HuH-7 (cell line): ENCODE results near the gene AQP7.
"Not testable (repeated sequence)": the region's sequence is repeated elsewhere in the genome, so short reads cannot be mapped to it uniquely, and the experiment has no call there.

ENCODE experiments used
- DNase-seq: peaks from one replicate; pipeline ENCODE4 v3.0.0; 2011; ENCODE audit warnings: low spot score

Gene AQP7

DNA sequence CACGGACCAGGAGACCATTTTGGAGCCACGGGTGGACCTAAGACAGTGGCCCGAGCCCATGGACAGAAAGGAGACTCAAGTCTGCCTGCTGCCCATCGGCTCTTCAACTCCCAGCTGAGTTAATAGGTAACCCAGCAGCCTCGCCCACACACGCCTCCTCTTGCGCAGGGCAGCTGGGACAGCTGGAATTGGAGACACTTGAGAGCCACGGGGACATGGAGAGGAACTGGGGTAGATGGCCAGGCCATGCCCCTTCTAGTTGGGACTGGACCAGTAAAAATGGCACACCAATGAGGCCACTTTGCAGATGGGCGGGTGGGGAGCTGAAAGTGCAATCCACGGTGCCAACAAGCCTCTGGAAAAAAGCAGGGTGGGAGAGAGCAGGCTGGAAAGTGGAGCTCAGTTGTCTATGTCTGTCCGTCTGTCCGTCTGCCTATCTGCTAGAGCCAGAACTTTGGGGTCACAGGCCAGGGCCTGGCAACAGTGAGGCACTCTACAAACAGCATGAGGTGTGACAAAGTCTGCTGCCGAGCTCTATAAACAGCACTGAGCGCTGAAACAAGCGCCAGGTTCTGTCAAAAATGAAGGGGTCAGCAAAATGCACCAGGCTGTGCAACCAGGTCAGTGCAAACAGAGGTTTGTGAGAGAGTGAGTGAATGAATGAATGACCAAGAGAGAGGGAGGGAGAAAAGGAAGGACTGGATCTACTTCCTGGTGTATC is 7.0 kb downstream of the AQP7 start:
- DNase-seq = peak; percentile 65

DNA sequence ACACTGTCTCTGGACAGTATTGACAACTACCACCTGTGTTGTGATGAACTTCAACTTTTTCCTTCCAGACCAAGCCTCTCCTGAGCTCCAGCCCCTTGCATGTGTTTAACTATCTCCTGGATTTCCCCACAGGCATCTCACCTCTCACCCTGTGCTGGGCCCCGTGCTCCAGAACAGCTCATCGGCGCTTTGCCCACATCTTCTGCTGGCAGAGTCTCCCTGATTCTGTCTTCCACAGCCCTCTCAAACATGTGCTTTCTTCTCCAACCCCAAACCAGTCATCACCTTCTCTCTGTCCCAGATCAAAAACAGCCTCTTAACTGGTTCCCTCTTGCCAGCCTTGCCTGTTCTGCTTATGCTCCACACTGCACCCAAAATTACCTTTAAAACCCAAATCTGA is 8.4 kb downstream of the AQP7 start:
- not testable (repeated sequence) for DNase-seq

DNA sequence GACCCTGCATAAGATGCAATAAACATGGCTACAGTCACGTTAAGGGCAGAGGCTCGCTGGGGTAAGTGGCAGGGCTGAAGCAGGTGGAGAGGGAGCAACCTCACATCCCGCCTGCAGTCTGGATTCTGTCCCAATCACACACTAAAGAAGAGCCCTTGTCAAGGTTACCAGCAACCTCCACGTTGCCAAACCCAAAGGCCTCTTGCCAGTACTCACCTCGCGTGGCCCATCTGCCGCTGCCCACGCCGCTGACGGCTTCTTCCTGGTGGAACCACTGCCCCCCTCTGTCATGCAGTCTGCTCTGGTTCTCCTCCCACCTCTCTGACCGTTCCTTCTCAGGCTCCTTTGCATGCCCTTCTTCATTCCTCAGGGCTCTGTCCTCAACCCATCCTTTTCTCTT is 8.8 kb downstream of the AQP7 start:
- DNase-seq = no peak

DNA sequence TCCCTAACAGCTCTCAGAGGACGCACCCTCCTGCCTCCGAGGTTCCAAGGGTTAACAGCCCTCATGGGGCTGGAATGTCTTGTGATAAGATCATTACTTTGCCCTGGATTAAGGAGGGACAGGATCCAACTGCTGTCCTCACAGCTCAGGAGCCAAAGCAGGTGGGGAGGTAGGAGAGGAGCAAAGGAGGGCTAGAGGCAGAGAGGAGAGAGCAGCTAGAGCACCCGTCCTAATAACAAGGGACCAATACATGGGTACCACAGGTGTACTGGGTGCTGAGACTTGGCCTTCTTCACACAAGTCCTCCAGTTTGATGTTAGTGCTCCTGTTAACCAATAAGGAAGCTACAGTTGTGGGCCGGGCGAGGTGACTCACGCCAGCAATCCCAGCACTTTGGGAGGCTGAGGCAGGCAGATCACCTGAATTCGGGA is 9.8 kb downstream of the AQP7 start:
- DNase-seq = not testable (repeated sequence)

DNA sequence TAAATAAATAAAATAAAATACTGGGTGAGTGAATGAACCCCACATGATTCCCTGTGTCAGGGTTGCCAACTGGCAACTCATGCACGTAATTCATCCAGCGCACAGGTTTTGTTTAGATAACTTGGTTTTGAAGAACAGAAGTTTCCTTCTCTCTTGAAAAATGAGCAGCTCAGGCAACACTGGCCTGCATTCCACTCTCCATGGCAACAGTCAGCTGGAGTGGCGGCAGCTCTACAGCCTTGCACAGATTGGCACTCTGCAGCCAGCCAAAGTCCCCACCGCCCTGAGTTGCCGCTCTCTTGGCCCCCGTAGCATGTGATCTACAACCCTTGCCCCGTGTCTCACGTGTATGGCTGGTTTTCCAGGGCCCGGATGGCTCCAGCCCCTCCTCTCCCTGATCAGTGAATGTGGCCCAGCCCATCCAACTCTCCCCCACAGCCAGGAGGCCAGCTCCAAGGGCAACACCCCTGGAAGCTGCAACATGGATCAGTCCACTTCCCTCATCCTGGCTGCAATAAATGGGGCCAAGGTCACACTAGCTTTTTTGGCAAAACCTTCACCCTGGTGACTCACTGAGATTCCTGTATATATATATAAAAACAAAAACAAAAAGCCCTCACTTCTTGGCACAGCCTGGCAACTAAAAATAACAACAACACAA is 11.1 kb downstream of the AQP7 start:
- DNase-seq = not testable (repeated sequence)

DNA sequence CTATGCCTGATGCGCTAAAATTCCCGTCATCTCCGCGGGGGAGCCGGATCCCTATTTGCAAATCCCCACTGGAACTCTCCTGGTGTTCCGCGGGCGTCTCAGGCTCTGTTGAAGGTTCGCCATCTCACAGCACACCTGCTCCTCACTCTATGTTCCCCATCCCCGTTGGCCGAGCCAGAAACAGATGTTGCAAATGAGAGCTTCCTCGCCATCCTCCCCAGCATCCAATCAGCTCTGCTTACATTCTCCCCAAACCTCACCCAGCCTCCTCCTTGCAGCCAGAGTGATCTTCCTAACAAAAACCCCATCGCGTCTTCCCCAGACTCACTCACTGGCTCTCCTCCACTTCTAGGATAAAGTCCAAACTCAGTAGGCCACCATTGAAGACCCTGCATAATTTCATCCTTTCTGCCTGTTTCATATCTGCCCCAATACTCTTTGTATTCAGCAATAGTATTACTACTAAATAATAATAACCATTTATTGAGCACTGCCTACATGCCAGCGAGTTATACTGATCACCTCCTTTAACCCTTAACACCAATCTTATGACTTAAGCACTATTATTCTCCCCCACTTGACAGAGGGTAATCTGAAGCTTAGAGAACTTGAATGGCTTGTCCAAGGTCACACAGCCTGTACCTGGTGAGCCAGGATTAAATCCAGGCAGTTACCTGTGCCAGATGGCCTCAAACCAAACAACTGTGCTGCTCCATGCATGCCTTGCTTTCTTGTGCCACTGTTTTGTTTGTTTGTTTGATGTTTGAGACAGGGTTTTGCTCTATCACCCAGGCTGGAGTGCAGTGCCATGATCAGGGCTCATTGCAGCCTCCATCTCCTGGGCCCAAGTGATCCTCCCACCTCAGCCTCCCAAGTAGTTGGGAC is 14.0 kb downstream of the AQP7 start:
- DNase-seq = no peak

DNA sequence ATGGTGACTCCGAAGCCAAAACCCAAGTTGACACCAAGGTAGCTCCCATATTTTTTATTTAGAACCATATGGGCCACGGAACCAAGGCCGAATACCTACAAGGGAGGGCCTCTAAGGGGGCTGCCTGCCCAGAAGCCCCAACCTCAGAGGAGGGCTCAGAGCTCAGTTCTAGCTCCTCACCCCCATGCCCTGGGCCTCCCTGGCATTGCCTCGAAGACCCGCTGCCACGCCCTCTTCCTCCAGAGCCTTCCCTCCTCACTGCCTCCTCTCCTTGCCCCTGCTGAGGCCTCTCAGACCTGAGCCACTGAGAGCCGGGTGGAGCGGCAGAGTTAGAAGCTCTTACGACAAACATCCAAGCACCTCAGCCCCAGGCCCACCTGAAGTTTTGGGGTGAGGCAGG is 15.4 kb downstream of the AQP7 start:
- DNase-seq = not testable (repeated sequence)

DNA sequence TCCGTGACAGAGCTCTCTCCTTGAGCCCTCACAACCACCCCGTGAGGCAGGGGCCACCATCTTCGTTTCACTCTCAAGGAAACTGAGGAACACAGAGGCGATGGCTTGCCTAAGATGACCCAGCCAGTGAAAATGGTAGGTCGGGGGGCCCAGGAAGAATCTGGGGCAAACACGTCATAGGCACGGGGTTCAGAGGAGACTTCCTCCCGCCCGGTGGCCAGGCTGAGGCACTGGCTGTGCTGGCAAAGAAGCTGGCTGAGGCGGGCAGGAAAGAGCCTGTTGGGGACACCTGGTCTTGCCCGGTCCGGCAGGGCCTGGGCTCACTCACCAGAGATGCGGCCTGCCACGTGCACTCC is 15.7 kb downstream of the AQP7 start:
- not testable (repeated sequence) for DNase-seq

DNA sequence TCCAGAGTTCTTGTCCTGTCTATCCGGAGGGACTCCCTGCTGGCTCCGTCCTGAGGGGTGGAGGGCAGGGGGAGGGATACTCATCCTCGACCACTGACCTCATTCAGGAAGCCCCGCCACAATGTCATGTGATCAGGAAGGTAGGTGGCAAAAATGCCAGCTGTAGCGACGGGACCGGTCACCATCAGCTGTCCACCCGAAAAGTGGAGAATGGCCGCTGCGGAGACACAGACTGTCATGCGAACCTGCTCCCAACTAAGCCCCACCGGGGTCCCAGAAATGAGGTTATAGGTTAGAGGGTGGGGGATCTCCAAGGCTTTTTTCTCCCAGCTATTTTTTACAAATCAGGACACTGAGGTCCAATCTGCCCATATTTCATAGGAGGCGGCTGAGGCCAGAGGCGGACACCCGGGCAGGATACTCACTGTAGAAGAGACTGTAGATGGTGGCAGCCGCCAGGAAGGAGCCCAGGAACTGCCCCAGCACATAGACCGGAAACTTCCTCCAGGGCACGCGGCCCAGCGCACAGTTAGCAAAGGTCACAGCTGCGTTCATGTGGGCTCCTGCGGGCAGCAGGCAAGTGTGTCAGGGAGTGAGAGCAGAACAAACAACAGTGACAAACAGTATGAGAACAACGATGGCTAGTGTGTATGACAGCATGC is 16.3 kb downstream of the AQP7 start:
- not testable (repeated sequence) for DNase-seq

DNA sequence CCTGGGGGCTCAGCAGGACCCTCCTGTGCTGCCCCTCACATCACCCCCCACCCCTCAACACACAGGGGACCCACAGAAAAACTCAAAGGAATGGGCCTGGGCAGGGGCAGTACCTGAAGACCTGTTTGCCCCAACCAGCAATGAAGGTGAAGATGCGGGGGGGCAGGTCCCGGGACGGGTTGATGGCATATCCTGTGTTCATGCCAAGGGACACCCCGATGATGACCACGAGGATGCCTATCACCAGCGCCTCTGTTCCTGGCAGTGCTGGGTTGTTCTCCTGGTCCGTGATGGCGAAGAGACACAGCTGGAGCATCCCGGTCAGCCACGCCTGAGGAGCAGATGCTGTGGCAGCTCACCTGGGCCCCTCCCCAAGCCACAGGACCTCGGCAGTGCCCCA is 16.8 kb downstream of the AQP7 start:
- not testable (repeated sequence) for DNase-seq

DNA sequence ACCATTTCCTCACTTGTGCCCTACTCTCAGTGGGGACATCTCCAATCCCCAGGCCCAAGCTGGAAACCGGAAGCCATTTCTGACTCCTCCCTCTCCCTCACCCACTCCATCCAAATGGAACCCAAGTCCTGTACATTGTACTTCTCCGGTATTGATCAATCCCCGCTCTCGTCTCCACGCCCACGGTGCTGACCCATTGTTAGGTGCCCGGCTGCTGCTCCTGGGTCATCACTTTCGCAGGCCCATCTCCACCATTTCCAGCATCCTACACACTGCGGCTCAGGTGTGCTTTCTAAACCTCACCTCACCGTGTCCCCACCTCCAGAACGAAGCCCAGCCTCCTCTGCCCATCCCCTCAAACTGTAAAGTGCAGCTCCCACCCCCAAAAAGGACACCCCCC is 19.0 kb downstream of the AQP7 start:
- not testable (repeated sequence) for DNase-seq

DNA sequence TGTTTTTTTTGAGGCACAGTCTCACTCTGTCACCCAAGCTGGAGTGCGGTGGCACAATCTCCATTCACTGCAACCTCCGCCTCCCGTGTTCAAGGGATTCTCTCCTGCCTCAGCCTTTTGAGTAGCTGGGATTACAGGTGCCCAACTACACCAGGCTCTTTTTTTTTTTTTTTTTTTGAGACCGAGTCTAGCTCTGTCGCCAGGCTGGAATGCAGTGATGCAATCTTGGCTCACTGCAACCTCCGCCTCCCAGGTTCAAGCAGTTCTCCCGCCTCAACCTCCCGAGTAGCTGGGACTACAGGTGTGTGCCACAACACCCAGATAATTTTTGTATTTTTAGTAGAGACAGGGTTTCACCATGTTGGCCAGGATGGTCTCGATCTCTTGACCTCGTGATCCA is 20.0 kb downstream of the AQP7 start:
- DNase-seq = not testable (repeated sequence)

DNA sequence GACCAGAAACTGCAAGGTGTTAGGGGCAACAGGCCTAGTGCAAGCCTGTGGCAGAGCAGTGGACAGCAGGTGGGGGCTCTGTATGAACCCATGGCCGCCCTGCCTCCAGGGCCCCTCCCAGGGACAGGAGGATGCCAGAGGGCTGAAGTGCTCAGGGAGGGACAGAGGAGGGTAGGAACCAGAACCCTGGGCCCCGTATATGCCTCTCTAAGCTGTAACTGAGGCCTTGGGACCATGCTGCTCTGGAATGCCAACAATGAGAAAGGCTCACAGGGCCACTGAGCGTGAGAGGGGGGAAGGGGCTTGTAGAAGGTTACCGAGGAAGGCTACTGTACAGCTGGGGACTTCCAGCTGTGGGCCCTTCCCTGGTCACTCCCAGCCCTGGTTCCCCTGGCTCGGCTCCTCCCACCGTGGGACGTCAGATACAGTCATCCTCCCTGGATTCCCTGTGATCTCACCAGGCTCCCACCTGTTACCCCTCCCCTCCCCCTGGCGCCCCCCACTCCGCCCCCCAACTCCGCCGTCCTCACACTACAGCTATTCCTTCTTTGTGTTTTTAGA is 21.1 kb downstream of the AQP7 start:
- no peak for DNase-seq

DNA sequence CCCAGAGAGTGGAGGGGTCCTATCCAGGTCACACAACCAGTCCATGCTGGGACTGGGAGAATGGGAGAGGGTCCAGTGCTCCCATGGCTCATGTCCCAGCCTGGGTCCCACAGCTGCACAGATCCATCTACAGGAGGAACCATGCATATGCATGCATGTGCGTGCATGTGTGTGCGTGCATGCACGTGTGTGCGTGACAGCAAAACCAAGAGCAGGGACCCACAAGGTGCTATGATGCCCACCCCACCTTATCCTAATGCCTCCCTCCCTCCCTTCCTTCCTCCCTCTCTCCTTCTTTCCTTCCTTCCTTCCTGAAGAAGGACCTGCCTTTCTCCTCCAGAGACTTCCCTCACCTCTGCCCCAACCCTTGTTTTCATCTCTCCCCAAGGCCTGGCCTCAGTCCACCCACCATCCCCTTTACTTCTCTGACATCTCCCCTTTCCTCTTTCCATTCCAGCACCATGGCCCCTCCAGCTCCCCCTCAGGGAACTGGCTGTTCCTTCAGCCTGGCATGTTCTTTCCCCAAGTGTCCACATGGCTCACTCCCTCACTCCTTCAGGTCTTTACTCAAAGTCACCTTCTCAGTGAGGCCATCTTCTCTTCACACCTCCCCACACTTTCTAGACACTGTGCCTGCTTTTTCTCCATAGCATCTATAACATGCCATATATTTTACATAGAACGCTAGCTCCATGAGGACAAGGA is 21.8 kb downstream of the AQP7 start:
- DNase-seq = no peak

DNA sequence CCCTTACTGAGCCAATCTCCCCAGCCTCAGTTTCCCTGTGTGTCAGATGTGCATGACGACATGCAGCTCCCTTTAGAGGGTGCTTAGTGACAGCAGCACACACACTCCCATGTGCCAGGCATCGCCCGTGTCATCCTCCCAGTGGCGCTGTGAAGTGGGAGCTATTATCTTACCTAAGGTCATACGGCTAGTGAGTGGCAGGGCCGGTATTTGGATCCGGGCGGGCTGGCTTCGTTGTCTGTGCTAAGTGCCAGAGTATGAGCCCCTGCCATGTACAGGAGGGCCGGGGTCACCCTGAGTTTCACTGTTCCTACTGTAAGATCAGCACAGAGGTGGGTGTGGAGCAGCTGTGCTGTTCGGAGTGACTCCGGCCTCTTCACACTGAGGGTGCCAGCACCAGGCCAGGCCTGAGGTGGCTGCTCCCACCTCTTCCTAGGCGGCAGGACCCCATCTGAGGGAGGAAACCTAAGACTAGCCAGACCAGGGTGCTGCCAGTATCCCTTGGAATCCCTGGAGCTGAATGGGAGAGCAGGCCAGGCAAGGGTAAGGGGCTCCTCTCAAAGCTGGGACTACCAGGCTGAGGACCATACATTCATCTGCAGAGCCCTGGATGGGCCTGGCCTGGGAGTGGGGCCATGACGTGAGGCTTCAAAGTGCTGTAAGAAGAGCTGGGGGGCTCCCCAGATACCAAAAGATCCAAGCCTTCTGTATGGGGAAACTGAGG is 22.5 kb downstream of the AQP7 start:
- no peak for DNase-seq

DNA sequence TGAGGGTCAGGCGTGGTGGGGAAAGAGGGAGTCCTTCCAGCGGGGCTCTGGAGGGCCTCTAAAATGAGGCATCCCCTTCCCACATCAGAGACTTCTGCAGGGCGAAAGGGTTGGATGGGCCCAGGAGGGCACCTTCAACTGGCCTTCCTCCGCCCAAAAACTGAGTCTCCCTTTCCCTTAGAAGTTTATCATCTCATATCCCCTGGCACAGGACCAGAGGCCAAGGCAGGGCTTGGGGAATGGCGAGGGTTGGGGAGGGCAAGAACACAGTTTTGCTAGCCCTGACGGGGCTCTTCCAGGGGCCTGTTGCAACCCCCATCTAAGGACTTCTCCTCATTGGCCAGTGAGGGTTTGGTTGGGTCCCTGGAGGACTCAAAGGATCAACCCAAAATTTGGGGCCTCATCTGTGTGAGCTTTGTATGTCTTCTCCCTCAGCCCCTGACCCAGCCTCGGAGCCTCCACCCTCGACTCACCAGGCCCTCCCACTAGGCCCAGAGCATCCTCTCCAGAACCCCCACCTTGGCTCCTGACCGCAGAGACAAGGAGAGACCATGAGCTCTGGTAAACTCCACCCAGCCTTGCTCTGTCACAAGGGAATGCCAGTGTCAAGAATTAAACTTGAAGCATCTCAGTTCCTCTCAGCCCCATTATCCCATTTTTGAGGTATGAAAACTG is 24.1 kb downstream of the AQP7 start:
- no peak for DNase-seq

DNA sequence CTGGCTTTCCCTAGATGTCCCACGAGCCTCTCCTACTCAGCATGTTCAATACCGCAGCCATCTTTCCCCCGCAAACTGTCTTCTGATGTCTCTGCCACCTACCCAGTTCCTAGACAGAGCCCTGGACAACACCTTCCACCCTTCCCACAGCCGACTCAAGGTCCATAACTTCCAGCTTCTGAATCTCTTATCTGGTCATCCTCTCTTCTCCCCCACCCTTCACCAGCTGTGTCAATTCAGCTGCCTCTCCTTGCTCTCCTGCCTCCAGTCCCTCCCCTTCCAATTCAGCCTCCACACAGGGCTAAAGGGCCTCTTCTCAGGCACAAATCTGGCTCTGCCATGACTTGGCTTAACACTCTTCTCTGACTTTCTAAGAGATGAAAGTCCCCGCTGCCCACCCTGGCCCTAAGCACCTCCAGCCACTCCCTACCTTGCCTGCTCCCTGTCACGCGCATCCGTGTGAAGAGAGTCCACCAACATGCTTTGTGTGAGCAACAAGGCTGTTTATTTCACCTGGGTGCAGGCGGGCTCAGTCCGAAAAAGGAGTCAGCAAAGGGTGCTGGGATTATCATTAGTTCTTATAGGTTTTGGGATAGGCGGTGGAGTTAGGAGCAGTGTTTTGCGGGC is 25.2 kb downstream of the AQP7 start:
- DNase-seq = no peak

DNA sequence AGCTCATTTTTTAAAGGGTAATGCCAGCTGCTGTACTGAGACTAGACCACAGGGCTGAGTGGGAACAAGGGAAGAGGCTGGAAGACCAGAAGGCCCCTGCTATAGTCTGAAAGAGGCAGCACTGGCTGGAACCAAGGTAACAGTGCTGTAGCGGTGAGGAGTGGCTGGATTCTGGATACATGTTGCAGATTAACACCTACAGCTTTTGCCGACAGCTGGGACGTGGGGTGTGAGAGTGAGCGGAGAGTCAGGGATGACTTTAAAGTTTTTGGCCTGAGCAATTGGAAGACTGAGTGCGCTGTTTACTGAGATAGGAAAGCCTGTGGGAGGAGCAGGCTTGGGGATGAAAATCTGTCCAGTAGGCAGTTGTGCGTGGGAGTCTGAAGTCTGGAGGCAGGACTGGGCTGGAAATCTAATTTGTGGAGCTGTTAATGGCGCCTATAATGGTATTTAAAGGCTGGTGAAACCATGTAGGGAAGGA is 26.5 kb downstream of the AQP7 start:
- no peak for DNase-seq

DNA sequence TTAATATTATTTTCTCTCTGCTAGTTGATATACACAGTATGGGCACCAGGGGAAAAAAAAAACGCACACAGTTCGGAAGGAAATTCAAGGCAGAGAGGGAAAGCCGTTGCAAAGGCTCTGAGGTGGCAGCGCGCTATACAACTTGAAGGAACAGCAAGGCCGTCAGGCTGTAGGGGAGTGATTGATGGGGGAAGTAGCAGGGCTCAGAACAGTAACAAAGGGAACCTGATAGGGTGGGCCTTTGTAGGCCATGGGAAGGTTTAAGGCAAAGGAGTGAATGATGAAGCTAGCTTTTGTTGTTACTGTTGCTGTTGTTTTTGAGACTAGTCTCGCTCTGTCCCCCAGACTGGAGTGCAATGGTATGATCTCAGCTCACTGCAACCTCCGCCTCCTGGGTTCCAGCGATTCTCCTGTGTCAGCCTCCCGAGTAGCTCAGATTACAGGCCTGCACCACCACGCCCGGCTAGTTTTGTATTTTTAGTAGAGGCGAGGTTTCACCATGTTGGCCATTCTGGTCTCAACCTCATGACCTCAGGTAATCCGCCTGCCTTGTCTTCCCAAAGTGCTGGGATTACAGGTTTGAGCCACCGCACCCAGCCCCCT is 27.0 kb downstream of the AQP7 start:
- DNase-seq = no peak
